SH-SY5Y (cell line): ENCODE measurements around the gene EGFL8.
A peak's percentile ranks its signal among the peaks of the same experiment; 100 is the strongest.

Experiments
- GATA2 ChIP-seq: IDR thresholded peaks from 2 replicates; pipeline ENCODE4 v1.6.1; 2011; ENCODE audit warnings: mild to moderate bottlenecking, low read depth, low read length
- GATA3 ChIP-seq: IDR thresholded peaks from 2 replicates; pipeline ENCODE4 v1.6.1; 2011; ENCODE audit warnings: low read depth, mild to moderate bottlenecking, low read length, moderate library complexity

EGFL8 gene

DNA sequence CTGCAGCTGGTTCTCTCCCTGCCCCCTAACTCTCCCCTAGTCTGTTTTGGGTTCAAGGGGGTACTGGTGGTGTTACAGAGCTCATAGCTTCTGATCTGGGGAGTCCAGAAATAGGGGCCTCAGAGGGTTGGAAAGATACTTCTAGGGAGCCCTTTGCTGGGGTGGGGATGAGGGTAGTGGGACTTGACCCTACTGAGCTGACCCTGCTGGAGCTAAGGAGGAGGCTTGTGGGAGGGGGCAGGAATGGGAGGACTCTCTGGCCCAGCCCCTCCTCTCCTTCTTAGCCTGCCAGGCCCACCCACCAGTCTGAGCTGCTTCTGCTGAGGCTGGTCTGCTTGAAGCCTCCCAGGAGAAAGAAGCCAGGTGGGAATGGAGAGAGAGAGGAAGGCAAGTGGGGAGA lies at the start of gene EGFL8:
Gene EGFL8 (plus strand): TSS at position 301 of the 400 bp plus-strand sequence. CDS start 1,571 bp downstream, outside the sequence.
- TF ChIP-seq GATA2, result no peak
- TF ChIP-seq GATA3, result no peak

DNA sequence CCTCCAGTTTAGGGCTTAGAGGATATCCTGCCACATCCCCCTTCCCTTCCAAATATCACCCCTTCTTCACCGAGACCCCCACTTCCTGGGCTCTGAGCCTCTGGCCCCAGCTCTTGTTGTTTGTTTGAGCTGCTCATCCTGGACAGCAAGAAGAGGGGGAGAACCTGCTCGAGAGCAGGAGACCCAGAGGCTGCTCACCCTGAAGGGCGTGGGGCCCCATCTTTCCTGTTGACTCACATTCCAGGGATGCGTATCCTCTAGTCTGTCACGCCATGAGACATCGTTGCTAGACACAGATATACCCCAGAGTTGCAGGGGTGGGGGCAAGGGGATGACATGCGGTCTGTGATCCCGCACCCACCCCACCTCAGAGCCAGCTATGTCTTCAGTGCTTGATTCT lies 49.6 kb upstream of the EGFL8 start:
- no peak for TF ChIP-seq GATA2
- no peak for TF ChIP-seq GATA3

DNA sequence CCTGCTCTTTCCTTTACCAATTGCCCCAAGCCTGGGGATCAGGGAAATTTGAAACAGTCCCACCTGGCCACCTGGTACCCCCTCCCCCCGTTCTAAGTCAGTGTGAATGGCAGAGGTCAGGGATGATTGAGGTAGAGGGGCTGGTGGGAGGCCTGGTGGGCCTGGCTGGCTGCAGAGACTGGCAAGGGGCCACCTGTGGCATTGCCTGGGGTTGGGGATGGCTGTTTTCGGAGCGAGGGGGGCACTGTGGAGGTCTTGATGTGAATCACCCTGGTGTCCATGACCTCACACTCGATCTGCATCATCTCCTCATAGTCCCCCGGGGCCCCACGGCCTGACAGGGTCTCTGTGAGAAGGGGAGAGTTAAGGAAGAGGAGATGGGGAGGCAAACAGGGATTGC lies 48.8 kb upstream of the EGFL8 start:
- TF ChIP-seq GATA2 (no peak), GATA3 (no peak)

DNA sequence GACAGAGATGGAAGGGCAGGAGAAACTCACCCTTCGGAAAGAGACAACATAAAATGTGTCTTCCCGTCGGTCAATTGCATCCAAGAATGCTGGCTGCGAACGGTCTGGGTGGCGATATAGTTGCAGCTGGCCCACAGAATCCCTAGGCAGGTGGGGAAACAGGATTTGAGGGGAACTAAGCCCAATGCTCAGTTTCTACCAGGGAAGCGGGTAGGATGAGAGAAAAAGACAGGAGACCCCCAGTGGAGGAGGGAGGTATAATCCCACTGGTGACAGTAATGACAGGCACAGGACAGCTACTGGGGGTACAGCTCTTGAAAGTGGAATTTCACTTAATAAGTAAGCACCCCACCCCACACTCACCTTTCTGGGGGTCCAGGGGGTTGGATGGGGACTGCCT lies 47.7 kb upstream of the EGFL8 start:
- TF ChIP-seq GATA2 (no peak), GATA3 (no peak)

DNA sequence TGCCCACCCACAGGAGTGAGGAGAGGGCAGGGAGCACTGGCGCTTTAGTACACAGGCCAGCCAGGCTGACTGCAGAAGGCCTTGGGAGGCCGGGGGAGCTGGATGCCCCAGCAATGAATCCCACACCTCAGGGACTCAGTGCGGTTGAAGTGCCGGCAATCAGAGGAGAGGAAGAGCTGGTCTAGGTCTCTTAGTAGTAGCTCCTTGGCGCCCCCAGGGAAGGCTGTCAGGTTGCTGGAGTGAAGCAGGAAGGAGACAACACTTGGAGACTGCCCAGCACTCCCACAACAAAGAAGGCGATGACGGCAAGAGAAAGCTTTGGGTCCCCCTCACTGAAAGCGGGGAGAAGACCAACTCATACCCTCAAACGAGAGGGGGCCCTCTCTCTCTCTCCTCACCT lies 46.9 kb upstream of the EGFL8 start:
- TF ChIP-seq GATA2 (no peak), GATA3 (no peak)

DNA sequence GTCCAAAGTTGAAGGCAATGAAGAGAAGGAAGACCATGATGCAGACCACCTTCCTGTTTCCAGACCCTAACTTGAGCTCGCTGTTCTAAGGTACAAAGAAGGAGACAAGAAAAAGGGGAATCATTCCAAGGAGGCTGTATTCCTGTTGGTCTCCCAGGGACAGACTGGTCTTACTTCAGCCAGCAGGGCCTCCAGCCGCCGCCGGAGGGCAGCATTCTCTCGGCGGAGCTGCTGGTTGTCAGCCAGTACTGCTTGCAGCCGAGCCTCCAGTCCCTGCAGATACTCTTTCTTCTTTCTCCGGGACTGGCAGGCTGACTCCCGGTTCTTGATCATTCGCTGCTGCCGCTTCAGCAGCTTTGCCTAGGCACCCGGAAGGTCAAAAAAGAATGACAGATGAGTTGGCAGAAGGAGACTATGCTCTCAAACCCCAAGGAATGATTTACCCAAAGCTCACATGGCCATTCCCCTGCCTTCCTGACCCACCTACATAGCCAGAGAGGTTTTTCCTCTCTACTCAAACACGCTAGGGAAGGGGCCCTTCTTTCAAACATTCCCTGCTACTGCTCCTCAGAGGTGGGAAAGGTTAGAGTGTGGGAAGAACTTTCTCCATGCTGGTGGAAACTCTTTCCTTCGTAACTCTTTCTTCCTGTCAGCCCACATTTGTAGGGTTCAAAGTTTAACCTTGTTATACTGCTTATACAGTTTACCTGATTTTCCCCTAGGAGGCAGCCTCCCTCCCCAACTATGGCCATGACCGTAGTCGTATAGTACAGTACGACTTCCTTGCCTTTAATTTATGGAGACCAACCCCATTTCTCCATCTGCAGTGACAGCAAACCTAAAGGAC lies 45.4 kb upstream of the EGFL8 start:
- TF ChIP-seq GATA3, result no peak
- TF ChIP-seq GATA2, result no peak

DNA sequence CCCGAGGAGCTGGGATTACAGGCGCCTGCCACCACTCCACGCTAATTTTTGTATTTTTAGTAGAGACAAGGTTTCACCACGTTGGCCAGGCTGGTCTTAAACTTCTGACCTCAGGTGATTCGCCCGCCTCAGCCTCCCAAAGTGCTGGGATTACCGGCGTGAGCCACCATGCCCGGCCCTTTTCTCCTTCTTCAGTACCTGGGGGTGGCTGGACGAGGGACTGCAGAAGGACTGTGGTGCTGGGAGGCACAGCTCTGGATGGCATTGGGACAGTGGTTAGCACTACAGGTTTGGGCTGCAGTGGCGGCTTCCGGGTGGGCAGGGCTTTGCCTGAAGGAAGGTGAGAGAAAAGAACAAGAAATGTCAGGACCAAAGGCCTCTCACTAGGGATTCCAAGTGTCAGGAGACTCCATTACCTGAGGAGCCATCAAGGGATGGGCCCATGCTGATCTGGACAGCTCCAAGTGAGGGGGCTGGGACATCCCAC lies 43.8 kb upstream of the EGFL8 start:
- TF ChIP-seq GATA3 (no peak), GATA2 (no peak)

DNA sequence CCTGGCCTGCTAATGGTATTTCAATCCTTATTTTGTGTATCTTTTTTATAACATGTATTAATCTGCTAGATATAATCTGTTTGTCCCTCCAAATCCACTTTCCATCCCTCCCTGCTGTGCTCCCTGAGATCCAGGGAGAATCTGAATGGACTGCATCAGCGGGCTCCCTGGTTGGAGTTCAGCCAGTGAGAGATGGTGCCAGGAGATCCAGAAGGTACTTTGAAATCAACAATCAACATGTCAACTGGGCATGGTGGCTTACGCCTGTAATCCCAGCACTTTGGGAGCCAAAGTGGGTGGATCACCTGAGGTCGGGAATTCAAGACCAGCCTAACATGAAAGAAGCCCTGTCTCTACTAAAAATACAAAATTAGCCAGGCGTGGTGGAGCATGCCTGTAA lies 40.7 kb upstream of the EGFL8 start:
- TF ChIP-seq GATA2, result no peak
- TF ChIP-seq GATA3, result no peak

DNA sequence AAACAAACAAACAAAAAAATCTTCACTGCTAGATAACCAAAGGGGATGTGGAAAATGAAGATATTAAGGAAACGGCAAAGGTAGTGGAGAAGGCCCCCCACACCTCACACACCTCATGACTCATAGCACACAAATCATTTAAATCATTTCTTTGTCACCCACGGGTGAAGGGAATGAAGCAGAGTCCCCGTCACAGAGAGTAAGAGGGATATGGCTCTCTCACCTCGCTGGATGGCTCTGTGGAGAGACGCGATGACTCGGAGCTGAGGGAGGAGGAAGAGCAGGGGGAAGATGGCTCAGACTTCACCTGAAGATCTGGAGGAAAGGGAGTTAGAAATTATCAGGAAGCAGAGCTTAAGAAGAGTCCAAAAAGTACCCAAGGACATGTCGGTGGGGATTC lies 37.5 kb upstream of the EGFL8 start:
- TF ChIP-seq GATA3 (no peak), GATA2 (no peak)

DNA sequence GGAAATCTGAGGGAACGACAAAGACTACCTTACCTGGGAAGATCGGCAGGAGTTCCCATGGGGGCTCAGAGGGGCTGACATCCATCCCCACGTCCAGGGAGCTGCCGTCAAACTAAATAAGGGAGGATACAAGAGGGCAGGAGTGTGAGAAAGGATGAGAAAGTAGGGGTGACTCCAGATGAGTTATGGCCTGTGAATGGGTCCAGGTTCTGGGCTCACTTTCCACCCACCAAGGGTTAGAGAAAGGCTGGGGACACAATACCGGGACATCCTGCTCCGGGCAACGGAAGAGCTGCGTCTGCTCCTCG lies 37.0 kb upstream of the EGFL8 start:
- TF ChIP-seq GATA3 (no peak), GATA2 (no peak)

DNA sequence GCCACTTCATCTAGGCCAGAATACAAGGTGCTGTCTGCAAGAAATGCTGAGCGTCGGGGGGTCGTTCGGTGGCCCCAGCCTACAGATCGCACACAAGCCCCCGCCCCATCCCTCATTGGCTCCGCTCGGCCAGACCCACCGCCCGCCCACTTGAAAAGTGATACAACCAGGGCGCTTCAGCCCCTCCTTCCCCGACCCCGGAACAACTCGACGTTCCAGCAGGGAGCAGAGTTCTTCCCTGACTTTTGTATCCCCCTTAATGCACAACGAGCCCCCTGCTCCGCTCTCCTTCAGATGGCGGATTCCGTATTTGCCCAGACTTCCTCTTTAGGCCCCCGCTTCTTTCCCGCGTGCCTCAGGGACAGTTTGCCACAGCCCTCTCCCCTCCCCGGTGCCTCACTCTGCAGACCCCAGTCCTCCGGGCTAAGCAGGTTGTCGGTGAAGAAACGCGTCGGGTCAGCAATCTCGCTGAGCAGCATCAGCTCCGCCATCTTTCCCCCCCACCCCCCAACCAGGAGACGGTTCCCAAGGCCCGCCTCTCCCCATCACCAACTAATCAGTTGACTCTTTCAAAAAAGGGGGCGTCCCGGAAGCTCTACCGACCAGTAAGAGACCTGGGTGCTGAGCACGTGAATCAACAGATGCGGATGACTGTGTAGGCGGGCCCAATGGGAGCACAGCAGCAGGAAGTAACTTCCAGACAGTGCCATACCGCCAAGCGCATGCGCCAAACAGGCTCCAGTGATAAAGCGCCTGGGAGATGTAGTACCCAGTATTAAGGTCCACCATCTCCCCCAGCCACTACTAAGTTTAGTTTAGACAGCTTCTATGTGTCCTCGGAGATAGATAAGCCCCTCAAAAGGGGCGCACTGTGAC lies 36.4 kb upstream of the EGFL8 start, which contains the start of gene ATF6B:
Gene ATF6B (minus strand): TSS at position 530 of the 876 bp plus-strand sequence. CDS start 39 bp downstream, at position 491.
- TF ChIP-seq GATA3 (no peak), GATA2 (peak; percentile 5; the same call in 1 of the 2 replicates)

DNA sequence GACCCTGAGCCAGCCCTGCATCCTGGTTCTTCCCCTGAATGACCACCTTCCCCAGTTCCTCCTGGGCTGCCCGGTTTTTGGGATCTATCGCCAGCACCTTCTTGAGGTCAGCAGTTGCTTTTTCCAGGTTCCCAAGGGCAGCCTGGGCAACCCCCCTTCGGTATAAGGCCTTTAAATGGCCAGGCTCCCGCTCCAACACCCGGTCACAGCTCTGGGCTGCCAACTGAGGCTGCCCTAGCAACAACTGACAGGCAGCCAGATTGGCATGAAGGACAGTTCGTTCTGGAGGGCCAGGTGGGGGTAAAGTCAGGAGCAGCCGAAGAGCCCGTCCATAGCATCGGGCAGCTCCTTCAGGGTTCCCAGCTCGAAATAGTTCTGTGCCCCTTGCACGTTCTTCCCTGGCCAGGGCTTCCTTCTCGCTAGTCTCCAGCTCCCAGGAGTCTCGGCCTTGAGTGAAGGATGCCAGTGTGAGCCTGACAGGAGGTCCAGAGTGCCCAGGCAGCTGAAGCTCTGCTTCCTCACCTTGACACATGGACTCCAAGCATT lies 35.6 kb upstream of the EGFL8 start:
- no peak for TF ChIP-seq GATA2
- TF ChIP-seq GATA3, result no peak

DNA sequence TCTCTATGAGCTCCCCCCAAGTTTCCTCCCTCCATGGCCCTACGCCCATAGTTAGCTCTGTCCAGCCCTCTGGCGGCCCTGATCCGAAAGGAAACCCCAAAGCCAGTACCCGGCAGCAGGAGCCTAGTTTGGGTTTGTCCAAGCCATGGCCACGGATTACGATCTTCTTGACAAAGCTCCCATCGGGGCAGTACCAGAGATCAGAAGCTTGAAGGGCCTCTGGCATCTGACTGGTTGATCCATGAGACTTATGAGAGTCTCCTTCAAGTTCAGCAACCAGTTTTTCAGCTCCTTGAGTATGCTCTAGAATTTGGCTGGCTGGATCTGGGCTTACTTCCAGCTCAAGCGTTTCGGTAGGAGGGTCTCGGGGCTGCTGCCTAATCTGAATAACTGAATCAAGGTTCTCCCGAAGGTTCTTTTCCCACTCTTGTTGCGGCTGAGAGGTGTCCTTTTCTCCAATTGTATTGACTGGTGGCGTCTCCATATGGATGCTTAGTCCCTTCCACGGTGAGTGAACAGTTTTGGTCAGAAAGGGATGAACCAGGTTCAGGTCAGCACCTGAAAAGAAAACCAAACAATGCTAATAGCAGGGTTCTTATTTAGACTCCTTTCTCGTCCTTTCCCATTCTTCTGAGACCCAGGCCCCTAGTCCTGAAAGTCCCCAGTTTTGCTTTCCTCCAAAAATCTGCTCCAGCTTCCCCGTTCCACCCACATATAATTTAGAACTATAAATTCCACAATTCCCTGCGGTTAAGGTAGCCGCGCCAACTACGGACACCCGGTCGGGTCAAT lies 34.9 kb upstream of the EGFL8 start:
- TF ChIP-seq GATA3, result no peak
- no peak for TF ChIP-seq GATA2
